HG03442 (cell line): ENCODE results near the gene ZNF791.
"Not testable (repeated sequence)": the region's sequence is repeated elsewhere in the genome, so short reads cannot be mapped to it uniquely, and the experiment has no call there.

Experiments used
- ATAC-seq: cut with Tn5 transposase; IDR thresholded peaks from one replicate; pipeline ENCODE4 v1.9.1; 2021; ENCODE audit warnings: mild to moderate bottlenecking, moderate library complexity; ENCODE audit not compliant: unreplicated experiment

The ZNF791 gene

GRCh38 chr19:12628040-12629022 is 17.6 kb downstream of the ZNF791 start:
- ATAC-seq, result no peak

- ATAC-seq, result no peak
These were observed 18.5 kb downstream of the ZNF791 start for GRCh38 chr19:12629215-12629614.

- no peak for ATAC-seq
These were observed 25.9 kb downstream of the ZNF791 start for GRCh38 chr19:12636631-12637030.

- ATAC-seq, result no peak
These were observed 28.0 kb downstream of the ZNF791 start for GRCh38 chr19:12638611-12639182.

- no peak for ATAC-seq
These were observed 29.3 kb downstream of the ZNF791 start for GRCh38 chr19:12639901-12640613.

GRCh38 chr19:12641456-12641855 is 30.7 kb downstream of the ZNF791 start:
- ATAC-seq, result no peak

- ATAC-seq, result no peak
These were observed 31.8 kb downstream of the ZNF791 start for GRCh38 chr19:12642506-12642905.

GRCh38 chr19:12643716-12644115 is 33.0 kb downstream of the ZNF791 start:
- not testable (repeated sequence) for ATAC-seq

GRCh38 chr19:12646551-12646950 is 35.8 kb downstream of the ZNF791 start:
- ATAC-seq, result no peak

- ATAC-seq, result no peak
These were observed 36.3 kb downstream of the ZNF791 start for GRCh38 chr19:12647047-12647446.

- ATAC-seq, result no peak
These were observed 36.9 kb downstream of the ZNF791 start for GRCh38 chr19:12647490-12648071.

GRCh38 chr19:12648088-12648487 is 37.4 kb downstream of the ZNF791 start:
- no peak for ATAC-seq

GRCh38 chr19:12649941-12650340 is 39.2 kb downstream of the ZNF791 start:
- no peak for ATAC-seq

- ATAC-seq, result no peak
These were observed 41.5 kb downstream of the ZNF791 start for GRCh38 chr19:12652219-12652618.

GRCh38 chr19:12655546-12655945 is 44.8 kb downstream of the ZNF791 start:
- ATAC-seq, result no peak

GRCh38 chr19:12656899-12657571 is 46.3 kb downstream of the ZNF791 start:
- no peak for ATAC-seq

GRCh38 chr19:12657966-12658365 is 47.2 kb downstream of the ZNF791 start:
- no peak for ATAC-seq

- ATAC-seq, result no peak
These were observed 50.3 kb downstream of the ZNF791 start for GRCh38 chr19:12660980-12661379.

- no peak for ATAC-seq
These were observed 53.9 kb downstream of the ZNF791 start for GRCh38 chr19:12664406-12665280.

- ATAC-seq, result no peak
These were observed 54.5 kb downstream of the ZNF791 start for GRCh38 chr19:12665281-12665573.
